HCT116 (cell line): ENCODE data around the gene CD3E. TPM values are rescaled to one million over a fixed set of nuclear protein-coding genes. Genes with fewer than 3 reads are reported as not detected.

Experiments used
- ATAC-seq: fragments of 200-7000 bp; cut with Tn5 transposase; 2 replicates; pipeline ENCODE4 v1.9.1; 2020; ENCODE audit warnings: mild to moderate bottlenecking, moderate library complexity
- BruUV-seq: library from RNA; stranded (reverse); fragments of 400-500 nt; replicated peaks from 2 replicates; lab custom pipeline; 2021; lab: Mats Ljungman, UMichigan
- CTCF ChIA-PET: fragments of 300-600 bp; sonication (Branson Sonifier 250); formaldehyde crosslinking; loops from one replicate; lab custom pipeline; 2021; ENCODE audit warnings: antibody characterized with exemption; lab: Charles Lee
- POLR2A ChIA-PET: fragments of 300-600, 350-600 bp; sonication (Branson Sonifier 250); formaldehyde crosslinking; loops from one replicate; lab custom pipeline; 2021; ENCODE audit warnings: antibody characterized with exemption; lab: Charles Lee
- RAD21 ChIA-PET, 2 experiments: fragments of 300-600 bp; sonication (Branson Sonifier 250); formaldehyde crosslinking; loops; one replicate each; lab custom pipeline; 2023; ENCODE audit warnings: low total read pairs in 2 of 2; ENCODE audit not compliant: uncharacterized antibody in 2 of 2, unreplicated experiment in 2 of 2, low non-redundant PET in 1 of 2; lab: Charles Lee
- DNase-seq: peaks from one replicate; pipeline ENCODE4 v3.0.0-alpha.2; 2010; ENCODE audit warnings: low read depth, low spot score
- H2AFZ ChIP-seq: fragments of 200-600 bp; shearing (Covaris generic), sonication (generic); 2 replicates; pipeline ENCODE4 v1.6.1; 2017; ENCODE audit warnings: low read depth, mixed run types, mixed read lengths, antibody characterized with exemption, low read length; ENCODE audit not compliant: poor library complexity, severe bottlenecking
- H3K27ac ChIP-seq: 2 replicates; pipeline ENCODE4 v1.5.1; 2012; ENCODE audit warnings: low read depth, low read length
- H3K27me3 ChIP-seq: fragments of 200-600 bp; sonication (generic); 2 replicates; pipeline ENCODE4 v1.6.1; 2016; ENCODE audit warnings: mixed run types, low read length, mixed read lengths; ENCODE audit not compliant: insufficient read depth
- H3K36me3 ChIP-seq, 2 experiments: fragments of 200-500 bp in 1 of 2; fragments of 200-600 bp in 1 of 2; sonication (Bioruptor generic) in 1 of 2; sonication (generic) in 1 of 2; 2 replicates each; pipeline versions ENCODE4 v1.5.1 to v1.6.1; 2014 to 2016; ENCODE audit warnings: low read length in 2 of 2, inconsistent platforms in 1 of 2, mixed read lengths in 1 of 2, mixed run types in 1 of 2; ENCODE audit not compliant: insufficient read depth in 2 of 2, control insufficient read depth in 1 of 2
- H3K4me1 ChIP-seq, 2 experiments: fragments of 200-600 bp in 1 of 2; sonication (generic) in 1 of 2; 2 replicates each; pipeline versions ENCODE4 v1.5.1 to v1.6.1; 2012 to 2017; ENCODE audit warnings: low read length in 2 of 2, inconsistent platforms in 1 of 2, mild to moderate bottlenecking in 1 of 2, mixed read lengths in 1 of 2, mixed run types in 1 of 2, moderate library complexity in 1 of 2; ENCODE audit not compliant: insufficient read depth in 2 of 2, control insufficient read depth in 1 of 2
- H3K4me2 ChIP-seq: fragments of 200-600 bp; sonication (generic); 2 replicates; pipeline ENCODE4 v1.6.1; 2017; ENCODE audit warnings: mixed run types, low read length, mixed read lengths
- H3K4me3 ChIP-seq, 2 experiments: fragments of 200-600 bp in 1 of 2; sonication (generic) in 1 of 2; replicated peaks in 1 of 2; 2 replicates each; pipeline ENCODE4 v1.5.1; 2011 to 2016; ENCODE audit warnings: low read length in 2 of 2, control low read depth in 1 of 2, low read depth in 1 of 2, mild to moderate bottlenecking in 1 of 2, mixed read lengths in 1 of 2, mixed run types in 1 of 2
- H3K79me2 ChIP-seq: fragments of 200-600 bp; sonication (generic); 2 replicates; pipeline ENCODE4 v1.6.1; 2017; ENCODE audit warnings: mild to moderate bottlenecking, mixed run types, low read length, moderate library complexity, mixed read lengths; ENCODE audit not compliant: insufficient read depth
- H3K9ac ChIP-seq: fragments of 200-600 bp; sonication (generic); 2 replicates; pipeline ENCODE4 v1.6.1; 2016; ENCODE audit warnings: low read length, mixed read lengths
- H3K9me2 ChIP-seq: fragments of 200-600 bp; sonication (generic), shearing (Covaris generic); 2 replicates; pipeline ENCODE4 v1.6.1; 2017; ENCODE audit warnings: mixed run types, mild to moderate bottlenecking, moderate library complexity; ENCODE audit not compliant: insufficient read depth
- H3K9me3 ChIP-seq, 2 experiments: fragments of 200-500 bp in 1 of 2; fragments of 200-600 bp in 1 of 2; sonication (Bioruptor generic) in 1 of 2; sonication (generic) in 1 of 2; 2 replicates each; pipeline ENCODE4 v1.6.1; 2014 to 2017; ENCODE audit warnings: low read length in 2 of 2, mixed read lengths in 2 of 2, inconsistent platforms in 1 of 2, low read depth in 1 of 2, mild to moderate bottlenecking in 1 of 2, mixed run types in 1 of 2, moderate library complexity in 1 of 2; ENCODE audit not compliant: control insufficient read depth in 1 of 2, insufficient read depth in 1 of 2
- H4K20me1 ChIP-seq: fragments of 200-600 bp; sonication (generic), shearing (Covaris generic); 2 replicates; pipeline ENCODE4 v1.6.1; 2017; ENCODE audit warnings: mixed run types, mild to moderate bottlenecking, moderate library complexity; ENCODE audit not compliant: insufficient read depth
- CBX3 ChIP-seq: IDR thresholded peaks from 2 replicates; pipeline ENCODE4 v1.6.1; 2012; ENCODE audit warnings: low read depth
- POLR2A ChIP-seq: IDR thresholded peaks from 2 replicates; pipeline ENCODE4 v1.7.0; 2011; ENCODE audit warnings: borderline replicate concordance; ENCODE audit not compliant: insufficient read depth, insufficient read length; ENCODE audit errors: extremely low read depth
- REST ChIP-seq: IDR thresholded peaks from 2 replicates; pipeline ENCODE4 v1.6.1; 2012; ENCODE audit warnings: low read depth
- ZBTB33 ChIP-seq: IDR thresholded peaks from 2 replicates; pipeline ENCODE4 v1.6.1; 2011; ENCODE audit warnings: mild to moderate bottlenecking, low read length, moderate library complexity; ENCODE audit not compliant: insufficient replicate concordance; ENCODE audit errors: extremely low read depth
- ZFX ChIP-seq: fragments of 450-650 bp; IDR thresholded peaks from 2 replicates; pipeline ENCODE4 v1.6.1; 2017
- ZNF274 ChIP-seq: fragments of 200-500 bp; sonication (Bioruptor generic); IDR thresholded peaks from 2 replicates; pipeline ENCODE4 v1.6.1; 2014; ENCODE audit warnings: mild to moderate bottlenecking, low read depth, low read length, inconsistent platforms
- intact Hi-C: fragments of 100-400 bp; cut with micrococcal nuclease; formaldehyde crosslinking; loops from 2 replicates; pipeline ENCODE4 v1.10.0; 2022
- total RNA-seq: library from RNA; stranded (reverse); gene quantifications from one replicate; pipeline ENCODE4 v1.2.1, GENCODE V29; 2021; ENCODE audit not compliant: unreplicated experiment
- TF ChIP-seq, protein P1 (sequence below): IDR thresholded peaks from 2 replicates; pipeline ENCODE4 v1.6.1; 2012

Gene CD3E
- total RNA-seq, 1 experiment from 2014 or later, result 0.79 TPM

DNA sequence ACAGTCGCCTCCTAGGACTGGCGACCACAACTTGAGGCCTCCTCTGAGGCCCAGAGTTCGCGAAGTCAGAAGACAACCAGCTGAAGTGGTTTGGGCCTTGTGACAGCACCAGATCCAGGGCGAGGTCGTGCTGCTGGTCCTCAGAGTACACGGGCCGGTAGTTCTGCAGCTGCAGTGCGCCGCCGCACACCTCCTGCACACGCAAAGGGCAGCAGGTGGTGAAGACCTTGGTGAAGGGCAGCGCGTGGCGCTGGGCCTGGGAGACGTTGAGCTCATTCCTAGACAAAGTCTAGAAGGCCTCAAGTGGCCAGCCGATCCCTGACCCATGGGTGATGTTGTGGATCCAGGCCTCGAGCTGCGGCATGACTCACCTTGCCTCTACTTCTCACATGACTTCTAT, 18.2 kb downstream of the CD3E start:
- TF ChIP-seq POLR2A (no peak), ZBTB33 (no peak), CBX3 (no peak), ZNF274 (no peak), ZFX (no peak), REST (no peak)
- TF ChIP-seq, protein P1, sequence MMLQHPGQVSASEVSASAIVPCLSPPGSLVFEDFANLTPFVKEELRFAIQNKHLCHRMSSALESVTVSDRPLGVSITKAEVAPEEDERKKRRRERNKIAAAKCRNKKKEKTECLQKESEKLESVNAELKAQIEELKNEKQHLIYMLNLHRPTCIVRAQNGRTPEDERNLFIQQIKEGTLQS, result no peak
- CTCF ChIA-PET, result interaction anchor here (1.9 kb wide), 1 partner anchor 27 kb away, joined by 4 read pairs; no protein-coding TSS in a partner anchor
- RAD21 ChIA-PET, result no interaction called here
- intact Hi-C loops, result no loop called here
- Histone ChIP-seq H3K27ac (no peak overlapping the region), H3K27me3 (no peaks in the 10 kb centered on the region), H3K79me2 (no peaks in the 10 kb centered on the region), H3K4me1 (peaks cover 0 to 6% of the 10 kb centered on the region in 2 experiments; a peak in 2 of 4 replicates), H3K9ac (no peak overlapping the region), H3K36me3 (no peaks in the 10 kb centered on the region), H2AFZ (no peak overlapping the region), H3K9me2 (0 out of 2 replicates have a peak, but pooled peaks cover 2% of the 10 kb centered on the region), H3K4me3 (no peak overlapping the region), H4K20me1 (no peaks in the 10 kb centered on the region), H3K9me3 (no peaks in the 10 kb centered on the region), H3K4me2 (no peak overlapping the region)
- DNase-seq (no peak), ATAC-seq (no peak)
- POLR2A ChIA-PET, result no interaction called here
- BruUV-seq, result no TSS peak
